ENCODE results near the gene C2orf76.

The C2orf76 gene

DNA sequence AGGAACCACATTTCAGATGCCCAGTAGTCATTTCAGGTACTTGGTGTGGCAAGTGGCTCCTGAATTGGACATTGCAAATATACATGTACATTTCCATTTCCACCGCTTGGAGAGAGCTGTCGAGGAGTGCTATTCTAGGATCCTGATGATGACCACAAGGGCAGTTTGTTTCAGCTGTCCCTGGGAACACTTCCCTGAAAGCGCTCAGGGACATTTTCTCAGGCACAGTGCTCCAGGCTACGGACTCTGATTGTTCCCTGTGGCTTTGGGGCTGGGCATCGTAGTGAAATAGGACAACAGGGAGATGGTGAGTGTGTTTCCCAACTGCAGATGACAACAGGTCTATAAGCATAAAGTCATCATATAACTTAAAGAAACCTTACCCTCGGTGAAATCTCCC is 3.2 kb upstream of the C2orf76 start:
- DNase-seq (ENCODE audit: extremely low spot score) = no peak
- ChIA-PET CTCF (interaction anchor here (1.2 to 1.5 kb wide), 2 partner anchors 18 to 25 kb away, joined by 3 to 5 read pairs; no protein-coding TSS in a partner anchor), POLR2A (no interaction called here)
- TF ChIP-seq, protein P1, sequence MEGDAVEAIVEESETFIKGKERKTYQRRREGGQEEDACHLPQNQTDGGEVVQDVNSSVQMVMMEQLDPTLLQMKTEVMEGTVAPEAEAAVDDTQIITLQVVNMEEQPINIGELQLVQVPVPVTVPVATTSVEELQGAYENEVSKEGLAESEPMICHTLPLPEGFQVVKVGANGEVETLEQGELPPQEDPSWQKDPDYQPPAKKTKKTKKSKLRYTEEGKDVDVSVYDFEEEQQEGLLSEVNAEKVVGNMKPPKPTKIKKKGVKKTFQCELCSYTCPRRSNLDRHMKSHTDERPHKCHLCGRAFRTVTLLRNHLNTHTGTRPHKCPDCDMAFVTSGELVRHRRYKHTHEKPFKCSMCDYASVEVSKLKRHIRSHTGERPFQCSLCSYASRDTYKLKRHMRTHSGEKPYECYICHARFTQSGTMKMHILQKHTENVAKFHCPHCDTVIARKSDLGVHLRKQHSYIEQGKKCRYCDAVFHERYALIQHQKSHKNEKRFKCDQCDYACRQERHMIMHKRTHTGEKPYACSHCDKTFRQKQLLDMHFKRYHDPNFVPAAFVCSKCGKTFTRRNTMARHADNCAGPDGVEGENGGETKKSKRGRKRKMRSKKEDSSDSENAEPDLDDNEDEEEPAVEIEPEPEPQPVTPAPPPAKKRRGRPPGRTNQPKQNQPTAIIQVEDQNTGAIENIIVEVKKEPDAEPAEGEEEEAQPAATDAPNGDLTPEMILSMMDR (IDR thresholded peaks at IDR 0.05; ENCODE audit: control extremely low read depth, extremely low read depth, low read depth, missing control alignments) = no peak

DNA sequence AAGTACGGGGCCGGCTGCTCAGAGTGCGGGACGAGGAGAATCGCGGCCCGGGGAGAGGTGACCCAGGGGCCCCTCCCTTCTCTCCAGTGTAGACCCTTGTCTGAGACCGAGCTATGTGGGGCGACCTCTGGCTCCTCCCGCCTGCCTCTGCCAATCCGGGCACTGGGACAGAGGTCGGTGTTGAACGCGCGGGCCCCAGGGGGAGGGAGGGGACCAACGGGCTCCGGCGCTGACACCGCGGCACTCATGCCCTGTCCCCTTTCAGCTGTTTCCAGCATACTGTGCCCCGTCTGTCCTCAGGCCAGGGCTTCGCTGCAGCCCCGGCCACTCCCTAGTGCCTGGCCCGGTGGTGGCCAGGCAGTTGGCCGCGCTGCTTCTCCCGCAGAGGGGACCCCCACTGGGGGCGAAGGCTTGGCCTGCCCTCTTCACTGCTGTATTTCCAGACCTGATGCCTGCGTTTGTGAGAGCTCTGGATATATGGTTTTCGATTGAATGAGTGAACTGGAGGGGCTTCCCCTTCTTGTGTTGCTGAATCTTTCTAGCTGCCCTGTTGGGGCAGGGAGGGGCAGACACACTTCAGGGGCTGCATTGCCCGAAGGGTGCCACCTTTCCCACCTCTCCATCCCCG is 952 bp upstream of the C2orf76 start:
- ChIA-PET POLR2A (interaction anchor here (0.9 to 1.6 kb wide), 3 partner anchors 10 to 101 kb away, joined by 4 to 6 read pairs (median 4); no protein-coding TSS in a partner anchor), CTCF (interaction anchor here (0.8 to 2.0 kb wide), 10 partner anchors 10 to 486 kb away, joined by 3 to 7 read pairs (median 3); no protein-coding TSS in a partner anchor)
- peak; percentile 74 for DNase-seq (ENCODE audit: extremely low spot score)
- TF ChIP-seq, protein P1 (IDR thresholded peaks at IDR 0.05; ENCODE audit: control extremely low read depth, extremely low read depth, low read depth, missing control alignments) = no peak

DNA sequence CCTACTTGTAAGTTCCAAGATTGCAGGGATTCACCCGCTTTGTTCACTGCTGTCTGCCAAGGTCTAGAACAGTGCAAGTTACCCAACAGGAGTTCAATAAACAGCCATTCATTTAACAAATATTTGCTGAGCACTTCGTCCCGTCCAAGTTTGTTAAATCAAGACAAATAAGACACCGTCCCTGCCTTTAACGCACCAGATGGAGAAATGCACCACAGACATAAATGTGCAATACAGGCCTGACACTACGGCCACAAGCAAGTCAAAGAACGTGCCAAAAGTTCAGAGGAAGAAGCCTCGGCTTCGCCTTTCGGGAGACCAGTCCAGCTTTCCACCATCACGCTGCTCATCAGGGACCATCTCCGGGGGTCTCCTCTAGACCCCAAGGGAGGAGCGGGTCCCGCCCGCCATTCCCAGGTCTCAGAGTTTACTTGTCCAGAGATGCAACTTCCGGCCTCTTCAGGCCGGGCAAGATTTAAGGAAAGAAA is 429 bp downstream of the C2orf76 start:
- no peak for DNase-seq (ENCODE audit: extremely low spot score)
- TF ChIP-seq, protein P1 (IDR thresholded peaks at IDR 0.05; ENCODE audit: control extremely low read depth, extremely low read depth, low read depth, missing control alignments) = no peak
- ChIA-PET POLR2A (interaction anchor here (0.6 to 1.6 kb wide), 3 partner anchors 11 to 27 kb away, joined by 3 to 6 read pairs (median 4); no protein-coding TSS in a partner anchor), CTCF (interaction anchor here (0.7 to 2.0 kb wide), 8 partner anchors 12 to 485 kb away, joined by 3 to 7 read pairs (median 3); no protein-coding TSS in a partner anchor)

DNA sequence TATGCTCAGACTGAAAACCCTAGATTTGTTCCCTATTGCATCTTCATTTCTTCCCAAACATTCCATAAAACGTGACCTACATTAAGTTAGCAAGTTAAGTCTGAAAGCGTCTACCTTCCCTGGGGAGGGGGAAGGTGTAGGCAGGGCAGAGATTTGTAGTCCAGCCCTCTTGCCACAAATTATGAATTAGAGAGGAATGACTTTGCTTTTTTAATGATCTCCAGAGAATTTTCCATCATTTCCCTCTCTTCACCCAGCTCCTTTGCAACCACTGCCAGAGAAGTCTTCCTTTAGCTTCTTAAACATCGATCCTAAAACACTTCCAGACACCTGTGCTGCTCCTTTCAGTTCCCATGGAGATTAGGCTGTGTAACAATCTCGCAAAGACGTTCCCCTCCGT is 1.2 kb downstream of the C2orf76 start:
- DNase-seq (ENCODE audit: extremely low spot score) = no peak
- ChIA-PET CTCF (interaction anchor here (0.9 to 1.5 kb wide), 3 partner anchors 15 to 111 kb away, joined by 3 to 5 read pairs (median 3); no protein-coding TSS in a partner anchor), POLR2A (no interaction called here)
- TF ChIP-seq, protein P1 (IDR thresholded peaks at IDR 0.05; ENCODE audit: control extremely low read depth, extremely low read depth, low read depth, missing control alignments) = no peak

DNA sequence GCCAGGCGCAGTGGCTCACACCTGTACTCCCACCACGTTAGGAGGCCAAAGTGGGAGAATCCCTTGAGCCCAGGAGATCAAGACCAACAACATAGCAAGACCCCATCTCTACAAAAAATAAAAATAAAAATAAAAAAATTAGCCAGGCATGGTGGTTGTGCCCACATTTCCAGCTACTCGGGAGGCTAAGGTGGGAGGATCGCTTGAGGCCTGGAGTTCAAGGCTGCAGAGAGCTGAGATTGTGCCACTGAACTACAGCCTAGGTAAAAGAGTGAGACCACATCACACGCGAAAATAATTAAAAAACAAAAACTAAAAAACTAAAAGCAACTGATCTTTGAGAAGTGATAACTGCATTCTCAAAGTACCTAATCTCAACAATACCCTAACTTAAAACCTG is 1.8 kb downstream of the C2orf76 start:
- CTCF ChIA-PET = interaction anchor here (0.9 to 1.5 kb wide), 3 partner anchors 14 to 112 kb away, joined by 3 to 5 read pairs (median 3); no protein-coding TSS in a partner anchor
- TF ChIP-seq, protein P1 (IDR thresholded peaks at IDR 0.05; ENCODE audit: control extremely low read depth, extremely low read depth, low read depth, missing control alignments) = no peak
- POLR2A ChIA-PET = no interaction called here
- DNase-seq (ENCODE audit: extremely low spot score) = no peak

DNA sequence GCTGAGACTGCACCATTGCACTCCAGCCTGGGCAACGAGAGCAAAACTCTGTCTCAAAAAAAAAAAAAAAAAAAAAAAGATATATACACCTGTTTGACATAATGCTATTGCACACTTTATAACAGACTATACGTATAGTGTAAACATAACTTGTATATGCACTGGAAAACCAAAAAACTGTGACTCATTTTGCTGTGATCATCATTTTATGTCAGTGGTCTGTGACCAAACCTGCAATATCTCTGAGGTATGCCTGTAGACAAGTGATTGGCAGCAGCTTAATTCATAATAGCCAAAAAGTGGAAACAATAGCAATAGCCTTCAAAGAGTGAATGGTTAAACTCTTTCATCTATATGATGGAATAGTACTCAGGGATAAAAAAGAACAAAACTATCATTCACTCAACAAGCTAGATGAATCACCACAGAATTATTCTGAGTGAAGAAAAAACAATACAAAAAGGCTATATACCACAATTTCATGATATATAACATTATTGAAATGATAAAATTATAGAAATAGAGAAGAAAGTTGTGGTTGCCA is 6.1 kb downstream of the C2orf76 start:
- ChIA-PET CTCF (no interaction called here), POLR2A (no interaction called here)
- TF ChIP-seq, protein P1 (IDR thresholded peaks at IDR 0.05; ENCODE audit: control extremely low read depth, extremely low read depth, low read depth, missing control alignments) = no peak
- DNase-seq (ENCODE audit: extremely low spot score) = no peak

Data from GM10248 (cell line).